ENCODE results near the gene CCNB1.

Gene CCNB1

DNA sequence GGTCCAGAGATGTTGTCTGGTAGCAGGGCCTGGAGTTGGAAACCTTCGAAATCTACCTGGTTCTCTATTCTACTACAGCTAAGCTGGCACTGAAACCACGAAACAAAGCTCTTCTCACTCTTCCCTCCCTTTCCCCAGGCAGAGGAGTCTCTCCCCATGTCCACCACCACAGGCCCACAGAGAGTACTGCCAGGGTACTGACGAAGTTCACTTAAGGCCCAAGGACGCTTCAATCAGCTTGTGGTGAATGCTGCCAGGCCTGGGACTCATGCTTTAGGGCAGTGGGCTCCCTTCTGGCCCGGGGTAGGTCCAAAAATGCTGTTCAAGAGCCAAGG, 17.3 kb upstream of the CCNB1 start:
- TF ChIP-seq FOXM1 (IDR thresholded peaks at IDR 0.05; ENCODE audit: borderline replicate concordance, low read depth) (no peak), TCF12 (IDR thresholded peaks at IDR 0.05; ENCODE audit: low read depth) (no peak)

DNA sequence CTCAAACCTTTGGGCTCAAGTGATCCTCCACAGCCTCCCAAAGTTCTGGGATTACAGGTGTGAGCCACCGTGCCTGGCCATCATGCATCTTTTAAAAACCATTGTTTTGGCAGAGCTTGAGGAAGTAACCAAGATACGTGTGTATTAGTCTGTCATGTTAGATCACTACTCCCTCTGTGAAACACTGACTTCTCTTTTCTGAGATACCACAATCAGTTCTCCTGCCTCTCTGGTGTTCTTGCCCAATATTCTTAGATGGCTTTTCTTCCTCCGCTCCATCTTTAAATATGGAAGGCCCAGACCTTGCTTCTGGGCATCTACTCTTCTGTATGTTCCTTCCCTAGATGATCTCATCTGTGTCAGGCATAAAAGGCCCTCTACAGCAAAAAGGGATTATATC, 14.2 kb upstream of the CCNB1 start:
- TF ChIP-seq RAD21 (IDR thresholded peaks at IDR 0.05; ENCODE audit: low read depth): no peak
- TF ChIP-seq FOXM1 (IDR thresholded peaks at IDR 0.05; ENCODE audit: borderline replicate concordance, low read depth): no peak
- TF ChIP-seq ZBTB7A (IDR thresholded peaks at IDR 0.05; ENCODE audit: low read depth): no peak
- no peak for TF ChIP-seq YY1 (IDR thresholded peaks at IDR 0.05; ENCODE audit: low read depth)
- no peak for TF ChIP-seq TCF12 (IDR thresholded peaks at IDR 0.05; ENCODE audit: low read depth)
- no peak for TF ChIP-seq NFIC (IDR thresholded peaks at IDR 0.05)
- no peak for TF ChIP-seq CREB1 (IDR thresholded peaks at IDR 0.05; ENCODE audit: low read depth)
- TF ChIP-seq CEBPB (IDR thresholded peaks at IDR 0.05): no peak
- no peak for TF ChIP-seq TEAD4 (IDR thresholded peaks at IDR 0.05)
- TF ChIP-seq, protein P1, sequence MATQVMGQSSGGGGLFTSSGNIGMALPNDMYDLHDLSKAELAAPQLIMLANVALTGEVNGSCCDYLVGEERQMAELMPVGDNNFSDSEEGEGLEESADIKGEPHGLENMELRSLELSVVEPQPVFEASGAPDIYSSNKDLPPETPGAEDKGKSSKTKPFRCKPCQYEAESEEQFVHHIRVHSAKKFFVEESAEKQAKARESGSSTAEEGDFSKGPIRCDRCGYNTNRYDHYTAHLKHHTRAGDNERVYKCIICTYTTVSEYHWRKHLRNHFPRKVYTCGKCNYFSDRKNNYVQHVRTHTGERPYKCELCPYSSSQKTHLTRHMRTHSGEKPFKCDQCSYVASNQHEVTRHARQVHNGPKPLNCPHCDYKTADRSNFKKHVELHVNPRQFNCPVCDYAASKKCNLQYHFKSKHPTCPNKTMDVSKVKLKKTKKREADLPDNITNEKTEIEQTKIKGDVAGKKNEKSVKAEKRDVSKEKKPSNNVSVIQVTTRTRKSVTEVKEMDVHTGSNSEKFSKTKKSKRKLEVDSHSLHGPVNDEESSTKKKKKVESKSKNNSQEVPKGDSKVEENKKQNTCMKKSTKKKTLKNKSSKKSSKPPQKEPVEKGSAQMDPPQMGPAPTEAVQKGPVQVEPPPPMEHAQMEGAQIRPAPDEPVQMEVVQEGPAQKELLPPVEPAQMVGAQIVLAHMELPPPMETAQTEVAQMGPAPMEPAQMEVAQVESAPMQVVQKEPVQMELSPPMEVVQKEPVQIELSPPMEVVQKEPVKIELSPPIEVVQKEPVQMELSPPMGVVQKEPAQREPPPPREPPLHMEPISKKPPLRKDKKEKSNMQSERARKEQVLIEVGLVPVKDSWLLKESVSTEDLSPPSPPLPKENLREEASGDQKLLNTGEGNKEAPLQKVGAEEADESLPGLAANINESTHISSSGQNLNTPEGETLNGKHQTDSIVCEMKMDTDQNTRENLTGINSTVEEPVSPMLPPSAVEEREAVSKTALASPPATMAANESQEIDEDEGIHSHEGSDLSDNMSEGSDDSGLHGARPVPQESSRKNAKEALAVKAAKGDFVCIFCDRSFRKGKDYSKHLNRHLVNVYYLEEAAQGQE (IDR thresholded peaks at IDR 0.05; ENCODE audit: low read depth): no peak
- TF ChIP-seq, protein P2, sequence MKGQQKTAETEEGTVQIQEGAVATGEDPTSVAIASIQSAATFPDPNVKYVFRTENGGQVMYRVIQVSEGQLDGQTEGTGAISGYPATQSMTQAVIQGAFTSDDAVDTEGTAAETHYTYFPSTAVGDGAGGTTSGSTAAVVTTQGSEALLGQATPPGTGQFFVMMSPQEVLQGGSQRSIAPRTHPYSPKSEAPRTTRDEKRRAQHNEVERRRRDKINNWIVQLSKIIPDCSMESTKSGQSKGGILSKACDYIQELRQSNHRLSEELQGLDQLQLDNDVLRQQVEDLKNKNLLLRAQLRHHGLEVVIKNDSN (IDR thresholded peaks at IDR 0.05): no peak
- TF ChIP-seq, protein P3, sequence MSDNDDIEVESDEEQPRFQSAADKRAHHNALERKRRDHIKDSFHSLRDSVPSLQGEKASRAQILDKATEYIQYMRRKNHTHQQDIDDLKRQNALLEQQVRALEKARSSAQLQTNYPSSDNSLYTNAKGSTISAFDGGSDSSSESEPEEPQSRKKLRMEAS (IDR thresholded peaks at IDR 0.05): no peak
- TF ChIP-seq EGR1 (IDR thresholded peaks at IDR 0.05): no peak
- TF ChIP-seq EP300 (IDR thresholded peaks at IDR 0.05; ENCODE audit: borderline replicate concordance): no peak
- no peak for TF ChIP-seq TAF1 (IDR thresholded peaks at IDR 0.05; ENCODE audit: low read depth)

DNA sequence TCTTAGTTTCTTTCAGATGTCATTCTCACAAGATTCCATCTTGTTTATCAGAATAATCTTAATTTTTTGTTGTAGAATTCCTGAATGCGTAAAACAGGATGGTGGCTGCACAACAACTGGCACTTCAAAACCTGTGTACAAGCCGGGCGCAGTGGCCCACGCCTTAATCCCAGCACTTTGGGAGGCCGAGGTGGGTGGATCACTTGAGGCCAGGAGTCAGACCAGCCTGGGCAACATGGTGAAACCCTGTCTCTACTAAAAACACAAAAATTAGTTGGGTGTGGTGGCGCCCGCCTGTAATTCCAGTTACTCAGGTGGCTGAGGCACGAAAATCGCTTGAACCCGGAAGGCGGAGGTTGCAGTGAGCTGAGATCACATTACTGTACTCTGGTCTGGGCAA, 10.5 kb upstream of the CCNB1 start:
- TF ChIP-seq CEBPB (IDR thresholded peaks at IDR 0.05) (no peak), TEAD4 (IDR thresholded peaks at IDR 0.05) (no peak), TAF1 (IDR thresholded peaks at IDR 0.05; ENCODE audit: low read depth) (no peak), ZBTB7A (IDR thresholded peaks at IDR 0.05; ENCODE audit: low read depth) (no peak), TCF12 (IDR thresholded peaks at IDR 0.05; ENCODE audit: low read depth) (no peak), EGR1 (IDR thresholded peaks at IDR 0.05) (no peak), YY1 (IDR thresholded peaks at IDR 0.05; ENCODE audit: low read depth) (no peak), EP300 (IDR thresholded peaks at IDR 0.05; ENCODE audit: borderline replicate concordance) (no peak), NFIC (IDR thresholded peaks at IDR 0.05) (no peak), CREB1 (IDR thresholded peaks at IDR 0.05; ENCODE audit: low read depth) (no peak), FOXM1 (IDR thresholded peaks at IDR 0.05; ENCODE audit: borderline replicate concordance, low read depth) (no peak), RAD21 (IDR thresholded peaks at IDR 0.05; ENCODE audit: low read depth) (no peak)
- TF ChIP-seq, protein P1 (IDR thresholded peaks at IDR 0.05; ENCODE audit: low read depth): no peak
- TF ChIP-seq, protein P3 (IDR thresholded peaks at IDR 0.05): no peak
- TF ChIP-seq, protein P2 (IDR thresholded peaks at IDR 0.05): no peak

DNA sequence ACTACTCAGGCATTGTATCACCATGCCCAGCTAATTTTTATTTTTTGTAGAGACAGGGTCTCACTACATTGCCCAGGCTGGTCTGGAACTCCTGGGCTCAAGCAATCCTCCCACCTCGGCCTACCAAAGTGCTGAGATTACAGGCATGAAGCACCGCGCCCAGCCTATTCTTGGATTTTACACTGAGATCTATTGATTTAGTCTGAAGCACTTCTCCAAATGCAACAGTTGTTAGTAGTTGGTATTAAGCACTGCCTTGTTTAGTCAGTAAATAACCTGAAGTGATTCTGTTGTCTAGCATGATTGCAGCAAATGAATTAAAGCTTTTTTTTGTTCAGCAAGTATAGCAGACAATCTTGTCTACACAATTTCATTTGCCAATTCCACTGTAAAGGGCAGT, 8.9 kb upstream of the CCNB1 start:
- TF ChIP-seq RAD21 (IDR thresholded peaks at IDR 0.05; ENCODE audit: low read depth) (no peak), ZBTB7A (IDR thresholded peaks at IDR 0.05; ENCODE audit: low read depth) (no peak), FOXM1 (IDR thresholded peaks at IDR 0.05; ENCODE audit: borderline replicate concordance, low read depth) (no peak), TAF1 (IDR thresholded peaks at IDR 0.05; ENCODE audit: low read depth) (no peak), TEAD4 (IDR thresholded peaks at IDR 0.05) (no peak), TCF12 (IDR thresholded peaks at IDR 0.05; ENCODE audit: low read depth) (no peak), YY1 (IDR thresholded peaks at IDR 0.05; ENCODE audit: low read depth) (no peak), EGR1 (IDR thresholded peaks at IDR 0.05) (no peak), CREB1 (IDR thresholded peaks at IDR 0.05; ENCODE audit: low read depth) (no peak), NFIC (IDR thresholded peaks at IDR 0.05) (no peak)
- TF ChIP-seq, protein P2 (IDR thresholded peaks at IDR 0.05): no peak
- TF ChIP-seq, protein P1 (IDR thresholded peaks at IDR 0.05; ENCODE audit: low read depth): no peak

All from Ishikawa (cell line).